T-helper 22 cell (primary cell): Measurements from ENCODE around the gene MRGPRF.

ENCODE experiments used
- DNase-seq: peaks from one replicate; pipeline ENCODE4 v3.0.0-alpha.2; 2020; ENCODE audit warnings: low read depth

MRGPRF gene

GRCh38 chr11:69050592-69051380 is 37.7 kb upstream of the MRGPRF start:
- DNase-seq, result no peak

GRCh38 chr11:69049490-69049867 is 36.4 kb upstream of the MRGPRF start:
- no peak for DNase-seq

GRCh38 chr11:69048694-69049489 is 35.8 kb upstream of the MRGPRF start, which contains the start of gene TPCN2:
Gene TPCN2 (plus strand): TSS chr11:69048932. CDS start chr11:69048998, 66 bp downstream.
- peak; percentile 88 for DNase-seq

GRCh38 chr11:69048031-69048693 is 35.1 kb upstream of the MRGPRF start:
- no peak for DNase-seq

- no peak for DNase-seq
Measured at GRCh38 chr11:69044111-69045013, 31.3 kb upstream of the MRGPRF start.

GRCh38 chr11:69041516-69041915 is 28.5 kb upstream of the MRGPRF start:
- DNase-seq, result no peak

GRCh38 chr11:69040581-69041260 is 27.7 kb upstream of the MRGPRF start:
- no peak for DNase-seq

GRCh38 chr11:69040051-69040450 is 27.0 kb upstream of the MRGPRF start:
- DNase-seq, result no peak

- no peak for DNase-seq
Measured at GRCh38 chr11:69039501-69039900, 26.5 kb upstream of the MRGPRF start.

GRCh38 chr11:69037544-69037943 is 24.5 kb upstream of the MRGPRF start:
- DNase-seq, result no peak

- DNase-seq, result no peak
Measured at GRCh38 chr11:69037074-69037473, 24.0 kb upstream of the MRGPRF start.

- no peak for DNase-seq
Measured at GRCh38 chr11:69035946-69036340, 22.9 kb upstream of the MRGPRF start.

- no peak for DNase-seq
Measured at GRCh38 chr11:69035150-69035945, 22.3 kb upstream of the MRGPRF start.

- no peak for DNase-seq
Measured at GRCh38 chr11:69034123-69034867, 21.2 kb upstream of the MRGPRF start.

GRCh38 chr11:69033431-69033830 is 20.4 kb upstream of the MRGPRF start:
- DNase-seq, result no peak

- DNase-seq, result no peak
Measured at GRCh38 chr11:69032833-69033232, 19.8 kb upstream of the MRGPRF start.

- DNase-seq, result no peak
Measured at GRCh38 chr11:69030301-69030700, 17.3 kb upstream of the MRGPRF start.

GRCh38 chr11:69027704-69028372 is 14.8 kb upstream of the MRGPRF start:
- DNase-seq, result no peak

- no peak for DNase-seq
Measured at GRCh38 chr11:69024509-69024908, 11.5 kb upstream of the MRGPRF start.
